Stimulated activated CD8-positive, alpha-beta memory T cell treated with anti-CD3 and anti-CD28 coated beads, Interleukin-4, amount 100 ng/mL, for 48 hours (primary cell): Measurements from ENCODE around the gene ABHD4.
"Not testable (repeated sequence)": the region's sequence is repeated elsewhere in the genome, so short reads cannot be mapped to it uniquely, and the experiment has no call there.

ENCODE experiments used
- DNase-seq: peaks from one replicate; pipeline ENCODE4 v3.0.0-alpha.2; 2020

ABHD4 gene

GRCh38 chr14:22561661-22562579 is 36.2 kb upstream of the ABHD4 start:
- peak; percentile 77 for DNase-seq

- no peak for DNase-seq
These were observed 34.1 kb upstream of the ABHD4 start for GRCh38 chr14:22563987-22564386.

- no peak for DNase-seq
These were observed 33.6 kb upstream of the ABHD4 start for GRCh38 chr14:22564463-22564862.

- DNase-seq, result no peak
These were observed 32.6 kb upstream of the ABHD4 start for GRCh38 chr14:22565391-22565945.

GRCh38 chr14:22566266-22566665 is 31.8 kb upstream of the ABHD4 start:
- DNase-seq, result not testable (repeated sequence)

- DNase-seq, result no peak
These were observed 31.3 kb upstream of the ABHD4 start for GRCh38 chr14:22566845-22567244.

GRCh38 chr14:22567437-22567836 is 30.7 kb upstream of the ABHD4 start:
- DNase-seq, result no peak

- no peak for DNase-seq
These were observed 28.9 kb upstream of the ABHD4 start for GRCh38 chr14:22569106-22569736.

GRCh38 chr14:22569737-22570131 is 28.4 kb upstream of the ABHD4 start:
- DNase-seq, result no peak

GRCh38 chr14:22570132-22570949 is 27.8 kb upstream of the ABHD4 start:
- DNase-seq, result peak; percentile 79

- DNase-seq, result no peak
These were observed 25.5 kb upstream of the ABHD4 start for GRCh38 chr14:22572562-22573058.

- DNase-seq, result no peak
These were observed 24.3 kb upstream of the ABHD4 start for GRCh38 chr14:22573804-22574203.

- no peak for DNase-seq
These were observed 20.7 kb upstream of the ABHD4 start for GRCh38 chr14:22577334-22577908.

GRCh38 chr14:22579236-22579635 is 18.9 kb upstream of the ABHD4 start:
- no peak for DNase-seq

- DNase-seq, result no peak
These were observed 18.2 kb upstream of the ABHD4 start for GRCh38 chr14:22579881-22580280.

GRCh38 chr14:22580625-22581024 is 17.5 kb upstream of the ABHD4 start:
- no peak for DNase-seq

- no peak for DNase-seq
These were observed 14.1 kb upstream of the ABHD4 start for GRCh38 chr14:22583994-22584393.

- no peak for DNase-seq
These were observed 10.9 kb upstream of the ABHD4 start for GRCh38 chr14:22587247-22587646.

GRCh38 chr14:22587677-22588422 is 10.2 kb upstream of the ABHD4 start:
- DNase-seq, result not testable (repeated sequence)

GRCh38 chr14:22588526-22589095 is 9.5 kb upstream of the ABHD4 start:
- DNase-seq, result peak; percentile 42

GRCh38 chr14:22589096-22589839 is 8.8 kb upstream of the ABHD4 start, which contains the start of gene DAD1:
Gene DAD1 (minus strand): TSS chr14:22589224. CDS start chr14:22589157, 67 bp downstream.
- peak; percentile 100 for DNase-seq
